Upper lobe of left lung (tissue), 6 donors: Measurements from ENCODE around the gene KIF2C. TPM values are rescaled to one million over a fixed set of nuclear protein-coding genes. Genes with fewer than 3 reads are reported as not detected.

Experiments
- ATAC-seq, 2 donors: fragments of 200-7000 bp; cut with Tn5 transposase; one replicate each; pipeline ENCODE4 v1.9.1; 2022; ENCODE audit warnings: mild to moderate bottlenecking in 2 of 2, moderate library complexity in 2 of 2; ENCODE audit not compliant: low FRiP score in 2 of 2
- DNase-seq, 2 donors: peaks; one replicate each; pipeline ENCODE4 v3.0.0-alpha.2; 2019 to 2020
- H3K27ac ChIP-seq, 4 donors: fragments of 200-600 bp; sonication (generic); one replicate each; pipeline ENCODE4 v1.5.1; 2016 to 2019
- H3K27me3 ChIP-seq, 4 donors: fragments of 200-600 bp; sonication (generic); one replicate each; pipeline ENCODE4 v1.5.1; 2017 to 2019
- H3K36me3 ChIP-seq, 4 donors: fragments of 200-600 bp; sonication (generic); one replicate each; pipeline ENCODE4 v1.5.1; 2016 to 2019
- H3K4me1 ChIP-seq, 4 donors: fragments of 200-600 bp; sonication (generic); one replicate each; pipeline ENCODE4 v1.5.1; 2018 to 2019
- H3K4me3 ChIP-seq, 4 donors: fragments of 200-600 bp; sonication (generic); one replicate each; pipeline ENCODE4 v1.5.1; 2017 to 2019; ENCODE audit warnings: mild to moderate bottlenecking in 2 of 4, moderate library complexity in 1 of 4
- H3K9me3 ChIP-seq, 4 donors: fragments of 200-600 bp; sonication (generic); one replicate each; pipeline ENCODE4 v1.5.1; 2018 to 2019
- EP300 ChIP-seq, 4 donors: sonication (generic); formaldehyde crosslinking; IDR thresholded peaks; one replicate each; pipeline ENCODE4 v1.5.1; 2017; ENCODE audit warnings: antibody characterized with exemption in 4 of 4, control low read depth in 2 of 4
- POLR2A ChIP-seq, 4 donors: fragments of 450-650 bp; IDR thresholded peaks; one replicate each; pipeline ENCODE4 v1.5.1; 2016 to 2017; ENCODE audit warnings: antibody characterized with exemption in 4 of 4, mild to moderate bottlenecking in 2 of 4
- POLR2AphosphoS5 ChIP-seq, 2 donors: sonication (generic); formaldehyde crosslinking; IDR thresholded peaks; one replicate each; pipeline ENCODE4 v1.5.1; 2017; ENCODE audit warnings: antibody characterized with exemption in 2 of 2
- WGBS, 2 donors: methylation state at CpG; one replicate each; pipeline ENCODE4 v1.1.5; 2017 to 2018; 5-methylcytosine and 5-hydroxymethylcytosine counted together
- total RNA-seq, 6 donors: library from RNA; depleted of rRNA in 4 of 6; stranded (reverse); fragments of >200 nt in 4 of 6; gene quantifications; one replicate each; pipeline versions ENCODE4 v1.1.0 to v1.2.1, GENCODE V29; 2016 to 2021
- TF ChIP-seq, protein P1 (sequence below), 6 experiments: fragments of 450-650 bp in 4 of 6; fragments of 200-600 bp in 2 of 6; sonication (generic) in 2 of 6; IDR thresholded peaks; one replicate each; pipeline ENCODE4 v1.5.1; 2016 to 2019; ENCODE audit warnings: antibody characterized with exemption in 6 of 6
- donor health status: DM: no; HTN: no; CAD: no; lungs with moderate emphysema.
- donor health status: DM: no; HTN: yes; CAD: no; lungs with severe emphysema.

KIF2C gene
- total RNA-seq, 6 donors from 2014 or later, result 1.5 to 2.7 (median 2.6) TPM; not detected in 1

DNA sequence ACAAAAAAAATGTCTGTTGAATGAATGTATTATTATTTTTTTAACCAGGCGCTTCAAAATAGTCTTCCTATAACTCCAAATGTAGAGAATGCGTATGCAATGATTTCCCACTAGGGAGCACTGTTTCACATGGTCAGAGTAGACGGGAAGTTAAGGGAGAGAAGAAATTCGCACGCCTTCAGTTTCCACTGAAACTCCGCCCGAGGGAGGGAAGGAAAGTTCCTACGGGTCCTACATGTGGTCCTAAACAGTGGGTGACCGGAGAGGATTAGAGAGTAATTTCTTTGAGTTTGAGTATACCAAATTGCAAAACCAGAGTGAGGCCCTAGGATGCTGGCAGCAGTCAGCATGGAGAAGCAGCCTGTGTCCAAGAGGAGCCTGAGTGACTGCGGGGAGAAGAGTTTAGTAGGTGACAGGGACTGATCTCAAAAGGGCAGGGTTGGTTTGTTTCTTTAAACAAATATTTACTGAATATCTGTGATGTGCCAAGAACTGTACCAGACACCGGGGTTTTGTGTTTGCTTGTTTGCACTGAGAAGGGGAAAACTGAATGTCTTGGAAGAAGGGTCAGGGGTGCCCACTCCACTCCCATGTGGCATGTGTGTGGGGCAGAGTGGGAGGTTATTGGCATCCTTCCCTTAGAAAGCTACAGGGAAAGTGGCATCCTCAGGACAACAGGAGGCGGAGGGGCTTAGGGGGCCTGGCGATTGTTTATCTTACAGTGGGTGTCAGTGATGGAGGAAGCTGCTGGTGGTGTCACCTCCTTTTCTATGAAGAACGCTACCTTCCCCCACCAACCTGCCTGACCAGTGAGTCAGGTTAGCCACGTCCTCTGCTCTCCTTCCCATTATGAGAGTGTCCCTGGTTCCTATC, 31.4 kb upstream of the KIF2C start:
- WGBS, 2 donors, result 29 to 40% methylated on average over 15 of the region's 15 CpGs
- TF ChIP-seq, protein P1, sequence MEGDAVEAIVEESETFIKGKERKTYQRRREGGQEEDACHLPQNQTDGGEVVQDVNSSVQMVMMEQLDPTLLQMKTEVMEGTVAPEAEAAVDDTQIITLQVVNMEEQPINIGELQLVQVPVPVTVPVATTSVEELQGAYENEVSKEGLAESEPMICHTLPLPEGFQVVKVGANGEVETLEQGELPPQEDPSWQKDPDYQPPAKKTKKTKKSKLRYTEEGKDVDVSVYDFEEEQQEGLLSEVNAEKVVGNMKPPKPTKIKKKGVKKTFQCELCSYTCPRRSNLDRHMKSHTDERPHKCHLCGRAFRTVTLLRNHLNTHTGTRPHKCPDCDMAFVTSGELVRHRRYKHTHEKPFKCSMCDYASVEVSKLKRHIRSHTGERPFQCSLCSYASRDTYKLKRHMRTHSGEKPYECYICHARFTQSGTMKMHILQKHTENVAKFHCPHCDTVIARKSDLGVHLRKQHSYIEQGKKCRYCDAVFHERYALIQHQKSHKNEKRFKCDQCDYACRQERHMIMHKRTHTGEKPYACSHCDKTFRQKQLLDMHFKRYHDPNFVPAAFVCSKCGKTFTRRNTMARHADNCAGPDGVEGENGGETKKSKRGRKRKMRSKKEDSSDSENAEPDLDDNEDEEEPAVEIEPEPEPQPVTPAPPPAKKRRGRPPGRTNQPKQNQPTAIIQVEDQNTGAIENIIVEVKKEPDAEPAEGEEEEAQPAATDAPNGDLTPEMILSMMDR (IDR thresholded peaks at IDR 0.05), result peak in 5 of 6 experiments; percentile 49 to 71 (median 55)
- TF ChIP-seq POLR2A (IDR thresholded peaks at IDR 0.05), result no peak
- Histone ChIP-seq H3K4me3 (peak overlapping the region in 2 of 4 donors; percentile 20 to 21), H3K4me1 (peaks cover 4 to 11% (median 8%) of the 10 kb centered on the region in 4 donors), H3K27me3 (no peaks in the 10 kb centered on the region), H3K27ac (peak overlapping the region in 1 of 4 donors; percentile 37), H3K9me3 (no peaks in the 10 kb centered on the region), H3K36me3 (no peaks in the 10 kb centered on the region)
- DNase-seq, result no peak
- peak; percentile 80 to 91 for ATAC-seq

DNA sequence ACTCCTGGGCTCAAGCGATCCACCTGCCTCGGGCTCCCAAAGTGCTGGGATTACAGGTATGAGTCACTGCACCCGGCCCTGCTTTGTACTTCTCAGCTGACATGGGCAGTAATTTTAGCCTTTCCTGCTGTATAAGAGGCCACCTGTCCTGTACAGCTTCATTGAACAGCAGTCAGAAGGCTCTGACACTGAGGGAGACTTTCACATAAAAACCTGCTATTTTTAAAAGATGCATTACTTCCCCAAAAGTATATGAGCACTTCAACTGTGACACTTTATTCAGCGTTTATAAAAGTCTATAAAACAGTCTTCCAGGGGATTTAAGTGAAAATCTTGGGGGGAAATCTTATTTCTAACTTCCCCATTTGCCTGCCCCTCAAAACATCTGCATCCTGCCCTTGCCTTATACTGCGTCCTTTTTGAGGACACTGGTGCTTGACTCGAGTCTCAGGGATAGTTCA, 26.3 kb upstream of the KIF2C start:
- WGBS, 2 donors, result 51 to 53% methylated on average over 4 to 6 of the region's 6 CpGs

DNA sequence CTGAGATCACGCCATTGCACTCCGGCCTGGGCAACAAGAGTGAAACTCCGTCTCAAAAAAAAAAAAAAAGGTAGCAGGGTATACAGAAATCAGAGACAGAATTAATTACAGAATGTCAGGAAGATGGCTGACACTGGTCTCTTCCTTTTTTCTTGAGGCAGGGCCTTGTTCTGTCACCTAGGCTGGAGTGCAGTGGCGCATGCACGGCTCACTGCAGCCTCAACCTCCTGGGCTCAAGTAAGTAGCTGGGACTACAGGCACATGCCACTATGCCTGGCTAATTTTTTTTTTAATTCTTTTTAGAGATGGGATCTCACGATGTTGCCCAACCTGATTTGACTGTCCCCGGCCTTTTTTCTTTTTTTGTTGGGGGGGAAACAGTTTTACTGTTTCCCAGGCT, 25.1 kb upstream of the KIF2C start:
- Histone ChIP-seq H3K36me3 (no peaks in the 10 kb centered on the region), H3K27me3 (no peaks in the 10 kb centered on the region)
- no peak for ATAC-seq

More for the DNA sequence above, 26.3 kb upstream of the KIF2C start:
- Histone ChIP-seq H3K27me3 (no peaks in the 10 kb centered on the region), H3K27ac (no peak overlapping the region), H3K9me3 (no peaks in the 10 kb centered on the region), H3K36me3 (no peaks in the 10 kb centered on the region), H3K4me1 (peaks cover 4 to 11% (median 10%) of the 10 kb centered on the region in 4 donors), H3K4me3 (no peak overlapping the region)
- DNase-seq (no peak), ATAC-seq (no peak)
- TF ChIP-seq POLR2AphosphoS5 (IDR thresholded peaks at IDR 0.05) (no peak), POLR2A (IDR thresholded peaks at IDR 0.05) (no peak), EP300 (IDR thresholded peaks at IDR 0.05) (no peak)
- TF ChIP-seq, protein P1 (IDR thresholded peaks at IDR 0.05), result no peak

DNA sequence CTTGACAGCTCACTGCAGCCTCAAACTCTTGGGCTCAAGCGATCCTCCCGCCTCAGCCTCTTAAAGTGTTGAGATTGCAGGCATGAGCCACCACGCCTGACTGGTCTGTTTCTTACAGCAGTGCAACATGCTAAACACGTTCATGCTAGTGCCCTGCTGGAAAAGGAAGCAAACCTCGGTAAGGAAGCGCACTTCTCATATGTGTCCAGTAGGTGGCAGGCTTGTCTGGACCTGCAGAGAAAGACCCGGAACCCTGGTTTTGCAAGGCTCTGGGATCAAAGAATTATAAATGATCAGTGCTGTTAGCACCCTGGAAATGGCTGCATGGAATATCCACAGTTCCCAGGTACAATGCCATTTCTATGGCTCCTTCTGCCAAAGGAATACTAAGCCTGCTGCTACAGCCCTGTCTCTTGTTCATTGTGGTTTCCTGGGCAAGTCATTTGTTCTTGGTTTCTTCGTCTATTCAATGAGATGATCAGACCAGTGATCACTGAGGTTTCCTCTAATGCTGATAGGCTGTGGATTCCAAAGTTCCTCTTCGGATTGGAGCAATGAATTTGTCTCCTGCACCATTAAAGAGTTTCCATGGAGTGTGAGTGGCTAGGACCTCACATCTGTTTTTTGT, 24.6 kb upstream of the KIF2C start:
- peak in 1 of 2 donors; percentile 75 for DNase-seq
- H3K27ac ChIP-seq, result no peak overlapping the region
- 7 to 12% methylated on average over 8 to 9 of the region's 9 CpGs for WGBS, 2 donors

More for the DNA sequence above, 25.1 kb upstream of the KIF2C start:
- Histone ChIP-seq H3K4me3 (no peak overlapping the region), H3K27ac (no peak overlapping the region), H3K9me3 (no peaks in the 10 kb centered on the region), H3K4me1 (peaks cover 4 to 10% (median 9%) of the 10 kb centered on the region in 4 donors)
- DNase-seq, result no peak
- TF ChIP-seq POLR2AphosphoS5 (IDR thresholded peaks at IDR 0.05) (no peak), POLR2A (IDR thresholded peaks at IDR 0.05) (no peak), EP300 (IDR thresholded peaks at IDR 0.05) (no peak)
- TF ChIP-seq, protein P1 (IDR thresholded peaks at IDR 0.05), result no peak
- WGBS, 2 donors, result 90 to 91% methylated on average over 7 of the region's 7 CpGs

More for the DNA sequence above, 24.6 kb upstream of the KIF2C start:
- no peak for TF ChIP-seq POLR2A (IDR thresholded peaks at IDR 0.05)
- TF ChIP-seq, protein P1 (IDR thresholded peaks at IDR 0.05), result peak; percentile 71 to 93 (median 82)
- no peak overlapping the region for H3K4me3 ChIP-seq
- H3K9me3 ChIP-seq, result no peaks in the 10 kb centered on the region
- H3K4me1 ChIP-seq, result peaks cover 4 to 10% (median 9%) of the 10 kb centered on the region in 4 donors
- H3K36me3 ChIP-seq, result no peaks in the 10 kb centered on the region
- no peaks in the 10 kb centered on the region for H3K27me3 ChIP-seq
- peak; percentile 86 to 95 for ATAC-seq
